Activated CD4-positive, alpha-beta T cell treated with anti-CD3 and anti-CD28 coated beads, Interleukin-2, amount 10 ng/mL, durations not matched to agents 7 days and 5 days (primary cell): Measurements from ENCODE around the gene ANKS3. TPM values are rescaled to one million over a fixed set of nuclear protein-coding genes. Genes with fewer than 3 reads are reported as not detected.

Source experiments
- CTCF ChIA-PET: fragments of 350-600 bp; sonication (Branson Sonifier 250); formaldehyde crosslinking; loops from one replicate; lab custom pipeline; 2021; ENCODE audit warnings: antibody characterized with exemption; lab: Charles Lee
- POLR2A ChIA-PET: fragments of 350-600 bp; sonication (Branson Sonifier 250); formaldehyde crosslinking; loops from one replicate; lab custom pipeline; 2021; ENCODE audit warnings: antibody characterized with exemption; lab: Charles Lee
- DNase-seq: peaks from one replicate; pipeline ENCODE4 v3.0.0-alpha.2; 2020
- H3K27ac Mint-ChIP-seq: one replicate; pipeline ENCODE4 v1.8.0; 2021; ENCODE audit warnings: mild to moderate bottlenecking, moderate library complexity, mixed read lengths
- H3K27me3 Mint-ChIP-seq: one replicate; pipeline ENCODE4 v1.8.0; 2021; ENCODE audit warnings: mixed read lengths
- H3K36me3 Mint-ChIP-seq: one replicate; pipeline ENCODE4 v1.8.0; 2021; ENCODE audit warnings: low read depth, mixed read lengths
- H3K4me1 Mint-ChIP-seq: one replicate; pipeline ENCODE4 v1.8.0; 2021; ENCODE audit warnings: mixed read lengths
- H3K4me3 Mint-ChIP-seq: one replicate; pipeline ENCODE4 v1.8.0; 2021; ENCODE audit warnings: mild to moderate bottlenecking, moderate library complexity, mixed read lengths
- H3K9me3 Mint-ChIP-seq: one replicate; pipeline ENCODE4 v1.8.0; 2021; ENCODE audit warnings: mixed read lengths
- total RNA-seq, 2 experiments: library from RNA; stranded (reverse); gene quantifications; one replicate each; pipeline ENCODE4 v1.2.3, GENCODE V29; 2021

ANKS3 gene
- total RNA-seq, 2 experiments from 2014 or later = 12.4 to 16.7 TPM

GRCh38 chr16:4767872-4768548 is 33.9 kb upstream of the ANKS3 start:
- Mint-ChIP-seq H3K9me3 (no peaks in the 10 kb centered on the region), H3K27ac (peak overlapping the region; percentile 88), H3K36me3 (peaks cover 9% of the 10 kb centered on the region), H3K27me3 (no peaks in the 10 kb centered on the region), H3K4me3 (peak overlapping the region; percentile 90), H3K4me1 (peaks cover 35% of the 10 kb centered on the region)
- DNase-seq = no peak
- CTCF ChIA-PET = interaction anchor here (1.2 to 2.2 kb wide), 2 partner anchors 31 to 144 kb away, joined by 3 to 5 read pairs; partner anchors contain the start of gene MGRN1
- POLR2A ChIA-PET = interaction anchor here (1.1 kb wide), 1 partner anchor 33 kb away, joined by 3 read pairs; the partner anchor contains the start of gene DNAAF8

DNA sequence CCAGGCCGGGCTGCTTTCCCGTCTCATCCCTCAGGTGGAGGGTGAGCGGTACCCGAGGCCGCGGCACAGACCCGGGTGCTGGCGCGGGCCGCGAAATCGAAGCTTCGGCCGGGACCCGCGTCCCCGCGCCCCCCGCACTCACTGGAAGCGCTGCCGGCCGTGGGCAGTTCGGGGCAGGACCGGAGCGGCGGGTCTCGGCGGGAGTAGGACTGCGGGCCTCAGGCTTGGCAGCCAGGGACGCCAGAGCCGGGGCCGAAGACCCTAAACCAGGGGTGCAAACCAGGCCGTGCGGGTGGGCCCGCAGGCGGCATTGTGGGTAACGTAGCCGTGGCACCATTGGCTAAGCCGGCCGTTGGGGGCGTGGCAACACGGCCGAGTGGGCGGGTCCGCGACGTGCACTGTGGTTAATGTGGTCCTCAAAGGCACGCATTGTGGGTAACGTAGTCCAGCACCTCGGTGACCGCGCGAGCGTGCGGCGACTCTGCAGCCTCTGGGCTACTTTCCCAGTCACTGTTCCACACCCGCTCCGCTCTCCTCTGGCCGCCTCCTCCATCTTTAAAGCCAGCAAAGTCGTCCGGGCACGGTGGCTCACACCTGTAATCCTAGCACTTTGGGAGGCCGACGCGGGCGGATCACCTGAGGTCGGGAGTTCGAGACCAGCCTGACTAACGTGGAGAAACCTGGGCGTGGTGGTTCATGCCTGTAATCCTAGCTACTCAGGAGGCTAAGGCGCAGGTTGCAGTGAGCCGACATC is 33.0 kb upstream of the ANKS3 start, which contains the start of gene ZNF500:
TSS of gene ZNF500 (minus strand) at position 288 of the 754 bp plus-strand sequence. CDS start 1,184 bp downstream, outside the sequence.
- H3K4me1 Mint-ChIP-seq = peaks cover 35% of the 10 kb centered on the region
- DNase-seq = peak; percentile 96
- CTCF ChIA-PET = no interaction called here
- no peaks in the 10 kb centered on the region for H3K9me3 Mint-ChIP-seq
- H3K27ac Mint-ChIP-seq = peak within 1 kb of the TSS; percentile 92
- H3K36me3 Mint-ChIP-seq = peaks cover 11% of the 10 kb centered on the region
- peak within 1 kb of the TSS; percentile 90 for H3K4me3 Mint-ChIP-seq
- POLR2A ChIA-PET = no interaction called here
- no peaks in the 10 kb centered on the region for H3K27me3 Mint-ChIP-seq

- peaks cover 35% of the 10 kb centered on the region for H3K4me1 Mint-ChIP-seq
- H3K9me3 Mint-ChIP-seq = no peaks in the 10 kb centered on the region
- H3K27ac Mint-ChIP-seq = peak overlapping the region; percentile 91
- ChIA-PET POLR2A (no interaction called here), CTCF (interaction anchor here (0.7 kb wide), 1 partner anchor 126 kb away, joined by 3 read pairs; no protein-coding TSS in a partner anchor)
- DNase-seq = no peak
- H3K36me3 Mint-ChIP-seq = peaks cover 13% of the 10 kb centered on the region
- peak overlapping the region; percentile 90 for H3K4me3 Mint-ChIP-seq
- H3K27me3 Mint-ChIP-seq = no peaks in the 10 kb centered on the region
Measured at GRCh38 chr16:4765511-4766474, 31.7 kb upstream of the ANKS3 start.

- DNase-seq = no peak
- ChIA-PET POLR2A (interaction anchor here (0.6 kb wide), 1 partner anchor 113 kb away, joined by 3 read pairs; no protein-coding TSS in a partner anchor), CTCF (interaction anchor here (0.6 to 1.1 kb wide), 3 partner anchors 18 to 120 kb away, joined by 3 to 4 read pairs (median 3); no protein-coding TSS in a partner anchor)
- Mint-ChIP-seq H3K9me3 (no peaks in the 10 kb centered on the region), H3K27ac (no peak overlapping the region), H3K4me1 (peaks cover 34% of the 10 kb centered on the region), H3K36me3 (peaks cover 26% of the 10 kb centered on the region), H3K4me3 (no peak overlapping the region), H3K27me3 (no peaks in the 10 kb centered on the region)
Measured at GRCh38 chr16:4763791-4764190, 29.7 kb upstream of the ANKS3 start.

DNA sequence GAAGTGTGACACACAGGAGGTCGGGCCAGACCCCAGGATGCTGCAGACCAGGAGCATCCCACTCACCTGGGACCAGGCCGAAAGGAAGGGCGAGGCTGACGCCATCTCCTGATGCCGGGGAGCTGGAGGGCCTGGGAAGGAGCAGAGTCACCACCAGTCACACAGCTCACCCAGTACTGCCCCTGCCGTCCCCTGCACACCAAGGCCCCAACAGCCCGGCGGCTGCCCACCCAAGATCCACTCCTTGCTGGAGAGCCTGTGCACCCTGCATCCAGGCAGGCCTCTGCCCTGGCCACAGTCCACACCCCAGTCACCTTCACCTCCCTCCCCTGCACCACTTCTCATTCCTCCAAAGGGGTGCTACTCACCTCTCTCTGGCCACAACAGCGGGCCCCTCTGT is 28.1 kb upstream of the ANKS3 start:
- H3K4me1 Mint-ChIP-seq = peaks cover 21% of the 10 kb centered on the region
- CTCF ChIA-PET = interaction anchor here (0.6 to 1.4 kb wide), 2 partner anchors 8 to 28 kb away, joined by 3 read pairs; partner anchors contain the start of gene DNAAF8
- H3K36me3 Mint-ChIP-seq = peaks cover 32% of the 10 kb centered on the region
- no peak for DNase-seq
- no peaks in the 10 kb centered on the region for H3K27me3 Mint-ChIP-seq
- no peak overlapping the region for H3K27ac Mint-ChIP-seq
- no peaks in the 10 kb centered on the region for H3K9me3 Mint-ChIP-seq
- H3K4me3 Mint-ChIP-seq = no peak overlapping the region
- POLR2A ChIA-PET = no interaction called here

GRCh38 chr16:4760221-4760910 is 26.3 kb upstream of the ANKS3 start:
- H3K36me3 Mint-ChIP-seq = peaks cover 35% of the 10 kb centered on the region
- H3K27ac Mint-ChIP-seq = no peak overlapping the region
- H3K4me3 Mint-ChIP-seq = no peak overlapping the region
- H3K9me3 Mint-ChIP-seq = peaks cover 3% of the 10 kb centered on the region
- peaks cover 9% of the 10 kb centered on the region for H3K4me1 Mint-ChIP-seq
- DNase-seq = no peak
- CTCF ChIA-PET = interaction anchor here (0.6 to 1.6 kb wide), 2 partner anchors 21 to 26 kb away, joined by 3 to 5 read pairs; partner anchors contain the start of genes ANKS3 and DNAAF8
- POLR2A ChIA-PET = no interaction called here
- H3K27me3 Mint-ChIP-seq = no peaks in the 10 kb centered on the region

DNA sequence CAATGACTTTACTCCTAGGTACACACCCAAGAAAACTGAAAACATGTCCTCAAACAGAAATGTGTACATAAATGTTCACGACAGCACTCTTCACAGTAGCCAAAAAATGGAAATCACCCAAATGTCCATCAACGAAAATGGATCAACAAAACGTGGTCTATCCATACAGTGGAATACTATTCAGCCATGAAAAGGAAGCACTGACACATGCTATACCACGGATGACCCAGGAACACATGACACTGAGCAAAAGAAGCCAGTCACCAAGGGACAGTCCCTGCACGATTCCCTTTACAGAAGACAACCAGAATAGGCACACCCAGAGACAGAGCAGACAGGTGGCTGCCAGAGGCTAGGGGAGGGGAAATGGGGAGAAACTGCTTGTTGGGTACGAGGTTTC is 21.6 kb upstream of the ANKS3 start:
- no peak overlapping the region for H3K4me3 Mint-ChIP-seq

GRCh38 chr16:4754865-4755264 is 20.8 kb upstream of the ANKS3 start:
- H3K36me3 Mint-ChIP-seq = peaks cover 37% of the 10 kb centered on the region
- ChIA-PET POLR2A (no interaction called here), CTCF (no interaction called here)
- H3K4me3 Mint-ChIP-seq = no peak overlapping the region
- H3K9me3 Mint-ChIP-seq = peaks cover 3% of the 10 kb centered on the region
- no peaks in the 10 kb centered on the region for H3K27me3 Mint-ChIP-seq
- no peak overlapping the region for H3K27ac Mint-ChIP-seq
- no peaks in the 10 kb centered on the region for H3K4me1 Mint-ChIP-seq
- no peak for DNase-seq

More for the DNA sequence above, 21.6 kb upstream of the ANKS3 start:
- ChIA-PET CTCF (no interaction called here), POLR2A (no interaction called here)
- Mint-ChIP-seq H3K27me3 (no peaks in the 10 kb centered on the region), H3K4me1 (no peaks in the 10 kb centered on the region), H3K36me3 (peaks cover 43% of the 10 kb centered on the region), H3K9me3 (peaks cover 3% of the 10 kb centered on the region), H3K27ac (no peak overlapping the region)
- no peak for DNase-seq

- no peaks in the 10 kb centered on the region for H3K27me3 Mint-ChIP-seq
- POLR2A ChIA-PET = no interaction called here
- DNase-seq = no peak
- peaks cover 25% of the 10 kb centered on the region for H3K36me3 Mint-ChIP-seq
- no peak overlapping the region for H3K4me3 Mint-ChIP-seq
- CTCF ChIA-PET = no interaction called here
- H3K4me1 Mint-ChIP-seq = no peaks in the 10 kb centered on the region
- no peak overlapping the region for H3K27ac Mint-ChIP-seq
- peaks cover 3% of the 10 kb centered on the region for H3K9me3 Mint-ChIP-seq
Measured at GRCh38 chr16:4753227-4753626, 19.2 kb upstream of the ANKS3 start.

DNA sequence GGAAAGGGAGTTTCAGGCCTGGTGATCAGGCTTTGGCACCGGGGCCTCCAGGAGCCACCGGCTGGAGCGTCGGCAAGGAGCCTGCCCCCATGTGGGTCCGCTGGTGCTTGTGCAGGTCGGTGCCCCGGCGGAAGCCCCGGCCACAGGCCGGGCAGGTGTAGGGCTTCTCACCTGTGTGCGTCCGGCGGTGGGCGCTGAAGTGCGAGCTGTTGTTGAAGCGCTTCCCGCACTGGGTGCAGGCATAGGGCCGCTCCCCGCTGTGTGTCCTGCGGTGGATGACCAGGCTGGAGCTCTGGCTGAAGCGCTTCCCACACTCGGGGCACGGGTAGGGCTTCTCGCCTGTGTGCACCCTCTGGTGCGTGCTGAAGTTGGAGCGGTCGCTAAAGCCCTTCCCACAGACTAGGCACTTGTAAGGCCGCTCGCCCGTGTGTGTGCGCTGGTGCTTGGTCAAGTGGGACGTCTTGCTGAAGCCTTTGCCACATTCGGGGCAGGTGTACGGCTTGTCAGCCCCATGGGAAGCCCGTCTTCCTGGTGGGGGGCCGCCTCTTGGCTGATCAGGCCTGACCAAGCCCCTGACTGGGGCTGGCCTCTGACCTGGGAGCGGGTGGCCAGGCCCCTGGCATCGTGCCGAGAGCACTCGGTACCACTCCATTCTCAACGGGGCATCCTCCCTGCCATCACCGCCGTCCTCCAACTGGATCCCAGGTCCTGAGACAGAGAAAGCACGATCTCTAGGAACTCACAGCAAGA is 18.5 kb upstream of the ANKS3 start:
- Mint-ChIP-seq H3K36me3 (peaks cover 25% of the 10 kb centered on the region), H3K4me1 (peaks cover 2% of the 10 kb centered on the region), H3K27ac (no peak overlapping the region), H3K9me3 (peaks cover 3% of the 10 kb centered on the region), H3K4me3 (no peak overlapping the region), H3K27me3 (no peaks in the 10 kb centered on the region)
- CTCF ChIA-PET = no interaction called here
- DNase-seq = no peak
- POLR2A ChIA-PET = no interaction called here

DNA sequence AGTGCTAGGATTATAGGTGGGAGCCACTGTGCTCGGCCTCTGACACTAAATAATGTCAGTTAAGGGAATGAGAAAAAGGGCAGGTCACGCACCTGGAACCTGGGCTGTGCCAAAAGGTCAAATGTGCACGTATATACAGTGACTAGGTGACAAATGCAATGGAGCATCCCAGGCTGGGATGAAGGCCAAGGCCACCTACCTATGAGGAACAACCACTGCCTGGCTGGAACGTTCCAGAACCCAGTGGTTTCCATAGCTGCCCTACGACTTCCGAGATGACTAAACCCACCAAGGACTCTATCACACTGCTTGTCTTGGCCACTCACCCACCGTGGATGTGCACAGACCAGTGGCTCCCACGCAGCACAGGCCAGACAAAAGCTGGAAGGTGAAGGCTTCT is 16.8 kb upstream of the ANKS3 start:
- H3K9me3 Mint-ChIP-seq = peaks cover 3% of the 10 kb centered on the region
- peaks cover 2% of the 10 kb centered on the region for H3K4me1 Mint-ChIP-seq
- peaks cover 24% of the 10 kb centered on the region for H3K36me3 Mint-ChIP-seq
- no peak for DNase-seq
- CTCF ChIA-PET = no interaction called here
- no peaks in the 10 kb centered on the region for H3K27me3 Mint-ChIP-seq
- POLR2A ChIA-PET = no interaction called here
- H3K27ac Mint-ChIP-seq = no peak overlapping the region
- no peak overlapping the region for H3K4me3 Mint-ChIP-seq
